Right lobe of liver (tissue), 4 donors: Measurements from ENCODE around the gene PDE6B.

Source experiments
- POLR2A ChIP-seq: fragments of 450-650 bp; IDR thresholded peaks from one replicate; pipeline ENCODE4 v1.6.1; 2017; ENCODE audit warnings: antibody characterized with exemption, mild to moderate bottlenecking
- TF ChIP-seq, protein P1 (sequence below), 4 donors: fragments of 200-600 bp in 3 of 4; fragments of 450-650 bp in 1 of 4; IDR thresholded peaks; one replicate each; pipeline versions ENCODE4 v1.5.1 to v1.8.0; 2016 to 2022; ENCODE audit warnings: antibody characterized with exemption in 4 of 4, mild to moderate bottlenecking in 2 of 4
- donor health status: DM: no; HTN: no; CAD: no.
- donor health status: DM: no; HTN: no; CAD: no.
- donor health status: DM: no; HTN: yes; CAD: no.

GRCh38 chr4:637536-638280 is 12.3 kb downstream of the PDE6B start:
- TF ChIP-seq POLR2A: no peak
- TF ChIP-seq, protein P1, sequence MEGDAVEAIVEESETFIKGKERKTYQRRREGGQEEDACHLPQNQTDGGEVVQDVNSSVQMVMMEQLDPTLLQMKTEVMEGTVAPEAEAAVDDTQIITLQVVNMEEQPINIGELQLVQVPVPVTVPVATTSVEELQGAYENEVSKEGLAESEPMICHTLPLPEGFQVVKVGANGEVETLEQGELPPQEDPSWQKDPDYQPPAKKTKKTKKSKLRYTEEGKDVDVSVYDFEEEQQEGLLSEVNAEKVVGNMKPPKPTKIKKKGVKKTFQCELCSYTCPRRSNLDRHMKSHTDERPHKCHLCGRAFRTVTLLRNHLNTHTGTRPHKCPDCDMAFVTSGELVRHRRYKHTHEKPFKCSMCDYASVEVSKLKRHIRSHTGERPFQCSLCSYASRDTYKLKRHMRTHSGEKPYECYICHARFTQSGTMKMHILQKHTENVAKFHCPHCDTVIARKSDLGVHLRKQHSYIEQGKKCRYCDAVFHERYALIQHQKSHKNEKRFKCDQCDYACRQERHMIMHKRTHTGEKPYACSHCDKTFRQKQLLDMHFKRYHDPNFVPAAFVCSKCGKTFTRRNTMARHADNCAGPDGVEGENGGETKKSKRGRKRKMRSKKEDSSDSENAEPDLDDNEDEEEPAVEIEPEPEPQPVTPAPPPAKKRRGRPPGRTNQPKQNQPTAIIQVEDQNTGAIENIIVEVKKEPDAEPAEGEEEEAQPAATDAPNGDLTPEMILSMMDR (IDR thresholded peaks at IDR 0.05): no peak
